NCI-H2196 treated with DMSO at 0.1 percent for 48 hours (cell line): Measurements from ENCODE around the gene STK35.
"Not testable (repeated sequence)": the region's sequence is repeated elsewhere in the genome, so short reads cannot be mapped to it uniquely, and the experiment has no call there.

ENCODE experiments used
- DNase-seq: peaks from one replicate; lab custom pipeline; 2025; ENCODE audit not compliant: unreplicated experiment; lab: John Stamatoyannopoulos, UW

Gene STK35

GRCh38 chr20:2179949-2180348 lies 78.3 kb downstream of the STK35 start:
- no peak for DNase-seq

- no peak for DNase-seq
Measured at GRCh38 chr20:2183381-2183780, 81.8 kb downstream of the STK35 start.

- DNase-seq, result not testable (repeated sequence)
Measured at GRCh38 chr20:2184933-2185332, 83.3 kb downstream of the STK35 start.

GRCh38 chr20:2195614-2196013 lies 94.0 kb downstream of the STK35 start:
- no peak for DNase-seq

- DNase-seq, result no peak
Measured at GRCh38 chr20:2197166-2197565, 95.5 kb downstream of the STK35 start.
